ENCODE data around the gene FCER1A.

Gene FCER1A

GRCh38 chr1:159302095-159302494 lies at the start of gene FCER1A:
Gene FCER1A, plus strand, starts transcription at chr1:159302336. Its CDS starts 29 bp downstream, at chr1:159302365.
- POLR2A ChIA-PET: no interaction called here
- CTCF ChIA-PET: no interaction called here
- DNase-seq (ENCODE audit: extremely low spot score): no peak
- TF ChIP-seq SUZ12 (IDR thresholded peaks at IDR 0.05) (no peak), NFRKB (IDR thresholded peaks at IDR 0.05) (no peak), L3MBTL2 (conservative IDR thresholded peaks at IDR 0.05) (no peak)

- CTCF ChIA-PET: no interaction called here
- no peak for DNase-seq (ENCODE audit: extremely low spot score)
- POLR2A ChIA-PET: no interaction called here
- TF ChIP-seq PKNOX1 (IDR thresholded peaks at IDR 0.05): no peak
- TF ChIP-seq FOXA1 (IDR thresholded peaks at IDR 0.05): no peak
Measured at GRCh38 chr1:159261311-159261710, 40.8 kb upstream of the FCER1A start.

- CTCF ChIA-PET: no interaction called here
- DNase-seq (ENCODE audit: extremely low spot score): no peak
- POLR2A ChIA-PET: no interaction called here
- TF ChIP-seq SUZ12 (IDR thresholded peaks at IDR 0.05) (no peak), HDGF (IDR thresholded peaks at IDR 0.05; ENCODE audit: borderline replicate concordance) (no peak), BHLHE40 (IDR thresholded peaks at IDR 0.05; ENCODE audit: borderline replicate concordance) (no peak)
Measured at GRCh38 chr1:159261721-159262494, 40.2 kb upstream of the FCER1A start.

GRCh38 chr1:159266832-159267231 lies 35.3 kb upstream of the FCER1A start:
- ChIA-PET CTCF (no interaction called here), POLR2A (no interaction called here)
- no peak for DNase-seq (ENCODE audit: extremely low spot score)
- TF ChIP-seq FOXM1 (IDR thresholded peaks at IDR 0.05; ENCODE audit: borderline replicate concordance) (no peak), SUZ12 (IDR thresholded peaks at IDR 0.05) (no peak), ZNF384 (IDR thresholded peaks at IDR 0.05) (no peak), LEF1 (IDR thresholded peaks at IDR 0.05; ENCODE audit: borderline replicate concordance) (no peak), SP1 (IDR thresholded peaks at IDR 0.05) (no peak), TARDBP (IDR thresholded peaks at IDR 0.05) (no peak)

- DNase-seq (ENCODE audit: extremely low spot score): no peak
- CTCF ChIA-PET: no interaction called here
- POLR2A ChIA-PET: no interaction called here
- TF ChIP-seq FOXA1 (IDR thresholded peaks at IDR 0.05) (no peak), L3MBTL2 (conservative IDR thresholded peaks at IDR 0.05) (no peak), FOXM1 (IDR thresholded peaks at IDR 0.05; ENCODE audit: borderline replicate concordance) (no peak), SP1 (IDR thresholded peaks at IDR 0.05) (no peak), SUZ12 (IDR thresholded peaks at IDR 0.05) (no peak), ZNF384 (IDR thresholded peaks at IDR 0.05) (no peak)
Measured at GRCh38 chr1:159274631-159275030, 27.5 kb upstream of the FCER1A start.

GRCh38 chr1:159275891-159276290 lies 26.2 kb upstream of the FCER1A start:
- CTCF ChIA-PET: no interaction called here
- TF ChIP-seq CTBP1 (IDR thresholded peaks at IDR 0.05; ENCODE audit: borderline replicate concordance): no peak
- POLR2A ChIA-PET: no interaction called here
- no peak for DNase-seq (ENCODE audit: extremely low spot score)

- ChIA-PET CTCF (no interaction called here), POLR2A (no interaction called here)
- no peak for TF ChIP-seq ARNT (IDR thresholded peaks at IDR 0.05)
- no peak for TF ChIP-seq ZNF384 (IDR thresholded peaks at IDR 0.05)
- no peak for TF ChIP-seq PKNOX1 (IDR thresholded peaks at IDR 0.05)
- no peak for TF ChIP-seq TARDBP (IDR thresholded peaks at IDR 0.05)
- TF ChIP-seq FOXM1 (IDR thresholded peaks at IDR 0.05; ENCODE audit: borderline replicate concordance): no peak
- no peak for TF ChIP-seq FOXK2 (IDR thresholded peaks at IDR 0.05)
- no peak for TF ChIP-seq SP1 (IDR thresholded peaks at IDR 0.05)
- TF ChIP-seq SUZ12 (IDR thresholded peaks at IDR 0.05): no peak
- TF ChIP-seq HDGF (IDR thresholded peaks at IDR 0.05; ENCODE audit: borderline replicate concordance): no peak
- no peak for TF ChIP-seq LEF1 (IDR thresholded peaks at IDR 0.05; ENCODE audit: borderline replicate concordance)
- DNase-seq (ENCODE audit: extremely low spot score): no peak
Measured at GRCh38 chr1:159279773-159280172, 22.4 kb upstream of the FCER1A start.

GRCh38 chr1:159282118-159282517 lies 20.0 kb upstream of the FCER1A start:
- DNase-seq (ENCODE audit: extremely low spot score): no peak

More at GRCh38 chr1:159282118-159282517, 20.0 kb upstream of the FCER1A start:
- POLR2A ChIA-PET: no interaction called here
- CTCF ChIA-PET: no interaction called here
- TF ChIP-seq LEF1 (IDR thresholded peaks at IDR 0.05; ENCODE audit: borderline replicate concordance) (no peak), FOXM1 (IDR thresholded peaks at IDR 0.05; ENCODE audit: borderline replicate concordance) (no peak), TARDBP (IDR thresholded peaks at IDR 0.05) (no peak), FOXK2 (IDR thresholded peaks at IDR 0.05) (no peak), NFRKB (IDR thresholded peaks at IDR 0.05) (no peak), CTBP1 (IDR thresholded peaks at IDR 0.05; ENCODE audit: borderline replicate concordance) (no peak), SP1 (IDR thresholded peaks at IDR 0.05) (no peak), ARNT (IDR thresholded peaks at IDR 0.05) (no peak), SUZ12 (IDR thresholded peaks at IDR 0.05) (no peak), BHLHE40 (IDR thresholded peaks at IDR 0.05; ENCODE audit: borderline replicate concordance) (no peak), ZNF384 (IDR thresholded peaks at IDR 0.05) (no peak), FOXA1 (IDR thresholded peaks at IDR 0.05) (no peak), PKNOX1 (IDR thresholded peaks at IDR 0.05) (no peak), L3MBTL2 (conservative IDR thresholded peaks at IDR 0.05) (no peak), ELF4 (IDR thresholded peaks at IDR 0.05) (no peak), HDGF (IDR thresholded peaks at IDR 0.05; ENCODE audit: borderline replicate concordance) (no peak)

Data from HEK293T (cell line).